Measurements from ENCODE around the gene ASF1B. TPM values are rescaled to one million over a fixed set of nuclear protein-coding genes. Genes with fewer than 3 reads are reported as not detected.
A peak's percentile ranks its signal among the peaks of the same experiment; 100 is the strongest.

The ASF1B gene
- polyA plus RNA-seq, 1 experiment = 11.1 TPM

DNA sequence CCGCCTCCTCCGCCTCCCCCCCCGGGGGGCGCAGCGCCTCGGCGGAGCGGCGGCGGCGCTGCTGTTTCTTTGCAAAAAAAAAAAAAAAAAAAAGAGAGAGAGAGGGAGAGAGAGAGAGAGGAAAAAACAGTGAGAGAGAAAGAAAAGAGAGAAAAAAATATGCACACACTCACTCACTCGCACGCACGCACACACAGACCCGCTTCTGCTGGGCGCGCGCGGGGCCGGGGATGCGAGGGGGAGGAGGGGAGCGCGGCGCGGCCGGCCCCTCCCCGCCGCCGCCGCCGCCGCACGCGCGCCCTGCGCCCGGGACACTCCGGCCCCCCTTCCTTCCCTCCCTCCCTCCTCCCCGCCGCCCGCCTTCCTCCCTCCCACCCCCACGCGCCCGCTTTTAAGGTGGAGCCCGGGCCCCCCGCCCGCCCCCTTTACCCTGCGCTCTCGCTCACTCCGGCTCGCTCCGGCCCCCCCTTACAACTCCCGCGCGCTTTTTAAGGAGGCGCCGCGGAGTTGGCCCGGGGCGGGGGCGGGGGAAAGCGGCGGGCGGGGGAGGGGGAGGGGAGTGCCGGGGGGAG is 45.8 kb downstream of the ASF1B start, which contains the start of gene SAMD1:
TSS of gene SAMD1 (minus strand) at position 243 of the 572 bp plus-strand sequence.
- Histone ChIP-seq H3K4me3 (ENCODE audit: low read depth, low read length) (peak within 1 kb of the TSS; percentile 78), H3K27me3 (ENCODE audit: control insufficient read depth, insufficient read depth, low read length) (no peaks in the 10 kb centered on the region), H3K36me3 (ENCODE audit: control insufficient read depth, insufficient read depth, low read length) (peaks cover 2% of the 10 kb centered on the region)
- ChIA-PET CTCF (no interaction called here), POLR2A (no interaction called here)
- TF ChIP-seq, protein P1, sequence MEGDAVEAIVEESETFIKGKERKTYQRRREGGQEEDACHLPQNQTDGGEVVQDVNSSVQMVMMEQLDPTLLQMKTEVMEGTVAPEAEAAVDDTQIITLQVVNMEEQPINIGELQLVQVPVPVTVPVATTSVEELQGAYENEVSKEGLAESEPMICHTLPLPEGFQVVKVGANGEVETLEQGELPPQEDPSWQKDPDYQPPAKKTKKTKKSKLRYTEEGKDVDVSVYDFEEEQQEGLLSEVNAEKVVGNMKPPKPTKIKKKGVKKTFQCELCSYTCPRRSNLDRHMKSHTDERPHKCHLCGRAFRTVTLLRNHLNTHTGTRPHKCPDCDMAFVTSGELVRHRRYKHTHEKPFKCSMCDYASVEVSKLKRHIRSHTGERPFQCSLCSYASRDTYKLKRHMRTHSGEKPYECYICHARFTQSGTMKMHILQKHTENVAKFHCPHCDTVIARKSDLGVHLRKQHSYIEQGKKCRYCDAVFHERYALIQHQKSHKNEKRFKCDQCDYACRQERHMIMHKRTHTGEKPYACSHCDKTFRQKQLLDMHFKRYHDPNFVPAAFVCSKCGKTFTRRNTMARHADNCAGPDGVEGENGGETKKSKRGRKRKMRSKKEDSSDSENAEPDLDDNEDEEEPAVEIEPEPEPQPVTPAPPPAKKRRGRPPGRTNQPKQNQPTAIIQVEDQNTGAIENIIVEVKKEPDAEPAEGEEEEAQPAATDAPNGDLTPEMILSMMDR (IDR thresholded peaks at IDR 0.05; ENCODE audit: insufficient read depth, low read depth, low read length) = no peak
- no peak for DNase-seq (ENCODE audit: low read depth)

DNA sequence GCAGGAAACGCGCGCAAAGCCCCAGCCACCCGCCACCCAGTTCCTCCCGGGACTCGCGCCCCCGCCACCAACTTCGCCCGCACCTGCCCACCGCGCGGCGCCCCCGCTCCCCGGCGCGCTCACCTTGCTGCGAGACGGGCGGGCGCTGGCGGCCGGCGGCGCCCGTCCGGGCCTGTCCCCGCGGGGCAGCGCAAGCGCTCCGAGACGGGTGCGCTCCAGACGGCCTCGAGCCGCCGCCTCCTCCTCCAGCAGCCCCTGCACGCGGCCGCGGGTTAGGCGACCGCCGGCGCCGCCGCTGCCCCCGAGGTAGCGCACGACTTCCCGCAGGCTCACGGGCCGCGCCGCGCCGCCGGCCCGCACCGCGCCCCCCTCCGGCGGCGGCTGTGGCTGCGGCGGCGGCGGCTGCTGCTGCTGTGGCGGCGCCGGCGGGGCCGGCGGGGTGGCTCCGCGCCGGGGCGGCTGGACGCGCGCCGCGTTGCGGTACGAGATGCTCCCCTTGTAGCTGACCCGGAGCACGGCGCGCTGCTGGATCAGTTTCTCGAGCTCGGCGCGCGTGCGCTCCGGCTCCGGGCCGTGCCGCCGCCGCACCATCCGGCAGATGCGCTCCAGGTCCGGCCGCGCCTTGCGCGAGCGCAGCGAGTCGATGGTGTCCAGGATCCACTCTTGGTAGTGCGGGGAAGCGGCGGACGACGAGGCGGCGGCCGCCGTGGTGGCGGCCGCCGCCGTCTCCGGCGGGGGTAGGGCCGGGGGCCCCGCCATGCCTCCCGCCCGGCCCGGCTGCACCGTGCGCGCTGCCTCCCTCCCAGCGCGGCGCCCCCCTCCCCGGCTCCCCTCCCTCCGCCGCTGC is 46.5 kb downstream of the ASF1B start:
- Histone ChIP-seq H3K4me3 (ENCODE audit: low read depth, low read length) (peak overlapping the region; percentile 78), H3K27me3 (ENCODE audit: control insufficient read depth, insufficient read depth, low read length) (no peaks in the 10 kb centered on the region), H3K36me3 (ENCODE audit: control insufficient read depth, insufficient read depth, low read length) (peaks cover 2% of the 10 kb centered on the region)
- ChIA-PET CTCF (interaction anchor here (0.6 to 1.0 kb wide), 3 partner anchors 33 to 323 kb away, joined by 3 to 4 read pairs (median 3); partner anchors contain the start of gene ASF1B), POLR2A (interaction anchor here (0.5 kb wide), 1 partner anchor 139 kb away, joined by 6 read pairs; no protein-coding TSS in a partner anchor)
- no peak for DNase-seq (ENCODE audit: low read depth)
- TF ChIP-seq, protein P1 (IDR thresholded peaks at IDR 0.05; ENCODE audit: insufficient read depth, low read depth, low read length) = no peak

DNA sequence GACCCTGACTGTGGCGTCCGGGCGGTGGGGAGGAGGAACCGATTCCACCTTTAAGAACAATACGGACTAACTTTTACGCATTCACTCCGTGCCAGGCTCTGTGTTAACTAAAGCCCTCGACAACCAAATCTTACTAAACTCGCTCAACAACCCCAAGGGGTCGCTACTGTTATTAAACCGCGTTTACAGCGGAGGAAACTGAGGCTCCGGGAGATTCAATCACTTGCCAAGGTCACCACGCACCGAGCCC is 47.1 kb downstream of the ASF1B start:
- Histone ChIP-seq H3K36me3 (ENCODE audit: control insufficient read depth, insufficient read depth, low read length) (peaks cover under 1% of the 10 kb centered on the region), H3K27me3 (ENCODE audit: control insufficient read depth, insufficient read depth, low read length) (no peaks in the 10 kb centered on the region), H3K4me3 (ENCODE audit: low read depth, low read length) (peak overlapping the region; percentile 78)
- ChIA-PET CTCF (interaction anchor here (0.9 to 1.0 kb wide), 2 partner anchors 32 to 47 kb away, joined by 3 to 4 read pairs; partner anchors contain the start of gene ASF1B), POLR2A (no interaction called here)
- no peak for DNase-seq (ENCODE audit: low read depth)
- TF ChIP-seq, protein P1 (IDR thresholded peaks at IDR 0.05; ENCODE audit: insufficient read depth, low read depth, low read length) = 0 out of 2 replicates have a peak, but pooled peaks have one; percentile 11

DNA sequence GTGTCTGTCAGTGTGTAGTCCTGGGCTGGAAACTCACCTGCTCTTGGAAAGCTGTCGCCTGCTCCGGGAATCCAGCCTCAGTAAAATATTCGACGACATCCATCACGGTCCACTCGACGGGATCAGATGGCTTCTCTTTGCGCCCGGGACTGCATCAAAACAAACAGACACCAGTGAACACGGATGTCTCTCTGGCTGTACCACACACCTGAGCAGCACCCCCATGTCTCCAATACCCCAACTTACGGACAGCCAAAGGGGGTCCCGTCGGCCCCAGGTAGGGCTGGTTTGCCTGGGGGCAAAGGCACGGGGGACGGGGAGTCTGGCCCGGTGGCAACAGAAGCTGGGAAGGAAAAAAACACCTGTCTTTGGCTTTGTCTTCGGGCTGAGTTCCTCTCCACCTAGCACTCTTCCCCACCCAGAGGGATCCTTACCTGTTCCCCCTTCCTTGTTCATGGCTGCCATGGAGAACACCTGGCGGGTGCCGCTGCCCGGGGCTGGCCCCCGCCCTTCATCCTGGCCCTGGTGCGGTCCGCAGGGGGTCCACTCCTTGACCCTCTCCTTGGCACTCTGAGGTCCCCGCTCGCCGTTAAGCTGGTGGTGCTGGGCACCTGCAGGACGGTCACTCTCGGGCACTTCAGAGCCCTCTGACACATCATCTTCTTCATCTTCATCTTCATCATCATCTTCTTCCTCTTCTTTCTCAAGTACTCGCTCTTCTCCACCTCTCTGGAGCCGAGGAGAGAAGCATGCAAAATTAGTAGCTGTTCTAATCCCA is 47.6 kb downstream of the ASF1B start:
- ChIA-PET POLR2A (no interaction called here), CTCF (interaction anchor here (0.9 to 1.9 kb wide), 3 partner anchors 15 to 48 kb away, joined by 3 to 10 read pairs (median 4); partner anchors contain the start of gene ASF1B)
- Histone ChIP-seq H3K4me3 (ENCODE audit: low read depth, low read length) (peak overlapping the region; percentile 78; the same call in 1 of the 2 replicates), H3K27me3 (ENCODE audit: control insufficient read depth, insufficient read depth, low read length) (no peaks in the 10 kb centered on the region), H3K36me3 (ENCODE audit: control insufficient read depth, insufficient read depth, low read length) (no peaks in the 10 kb centered on the region; the same call in none of the 2 replicates)
- DNase-seq (ENCODE audit: low read depth) = no peak
- TF ChIP-seq, protein P1 (IDR thresholded peaks at IDR 0.05; ENCODE audit: insufficient read depth, low read depth, low read length) = no peak

DNA sequence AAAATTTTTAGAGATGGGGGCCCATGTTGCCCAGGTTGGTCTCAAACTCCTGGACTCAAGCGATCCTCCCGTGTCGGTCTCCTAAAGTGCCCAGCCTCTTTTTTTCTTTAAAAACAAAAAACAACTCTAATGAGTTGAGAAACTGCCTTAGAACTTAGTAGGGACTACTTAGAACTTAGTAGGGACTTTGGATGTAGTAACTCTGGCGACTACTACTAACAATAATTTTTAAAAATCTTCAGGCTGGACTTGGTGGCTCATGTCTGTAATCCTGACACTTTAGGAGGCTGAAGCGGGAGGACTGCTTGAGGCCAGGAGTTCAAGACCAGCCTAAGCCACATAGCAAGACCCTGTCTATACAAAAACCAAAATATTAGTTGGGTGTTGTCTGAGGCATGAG is 50.3 kb downstream of the ASF1B start:
- Histone ChIP-seq H3K27me3 (ENCODE audit: control insufficient read depth, insufficient read depth, low read length) (no peaks in the 10 kb centered on the region), H3K4me3 (ENCODE audit: low read depth, low read length) (no peak overlapping the region), H3K36me3 (ENCODE audit: control insufficient read depth, insufficient read depth, low read length) (no peaks in the 10 kb centered on the region; the same call in none of the 2 replicates)
- ChIA-PET POLR2A (no interaction called here), CTCF (no interaction called here)
- TF ChIP-seq, protein P1 (IDR thresholded peaks at IDR 0.05; ENCODE audit: insufficient read depth, low read depth, low read length) = no peak
- no peak for DNase-seq (ENCODE audit: low read depth)
